HEK293T (cell line): ENCODE data around the gene FBLIM1.

ENCODE experiments used
- CTCF ChIA-PET: fragments of 350-600 bp; formaldehyde crosslinking; extraction: SDS; loops from one replicate; lab custom pipeline; 2021; ENCODE audit warnings: antibody characterized with exemption, inconsistent platforms; lab: Yijun Ruan, JAX
- POLR2A ChIA-PET: fragments of 350-600 bp; formaldehyde crosslinking; extraction: SDS; loops from one replicate; lab custom pipeline; 2020; ENCODE audit warnings: antibody characterized with exemption, inconsistent platforms; lab: Yijun Ruan, JAX
- DNase-seq: peaks from one replicate; pipeline ENCODE4 v3.0.0; 2012; ENCODE audit warnings: mixed read lengths; ENCODE audit errors: extremely low spot score
- ARNT ChIP-seq: fragments of 450-650 bp; IDR thresholded peaks from 2 replicates; pipeline ENCODE4 v1.6.1; 2017; ENCODE audit warnings: mild to moderate bottlenecking
- BHLHE40 ChIP-seq: fragments of 450-650 bp; IDR thresholded peaks from 2 replicates; pipeline ENCODE4 v1.6.1; 2016; ENCODE audit warnings: mild to moderate bottlenecking, moderate library complexity, borderline replicate concordance
- CTBP1 ChIP-seq: fragments of 450-650 bp; IDR thresholded peaks from 2 replicates; pipeline ENCODE4 v1.6.1; 2016; ENCODE audit warnings: borderline replicate concordance
- ELF4 ChIP-seq: fragments of 450-650 bp; IDR thresholded peaks from 2 replicates; pipeline ENCODE4 v1.6.1; 2017; ENCODE audit warnings: antibody characterized with exemption
- FOXA1 ChIP-seq: fragments of 450-650 bp; IDR thresholded peaks from 2 replicates; pipeline ENCODE4 v1.6.1; 2016; ENCODE audit warnings: mild to moderate bottlenecking
- FOXK2 ChIP-seq: fragments of 450-650 bp; IDR thresholded peaks from 2 replicates; pipeline ENCODE4 v1.6.1; 2016; ENCODE audit warnings: mild to moderate bottlenecking
- FOXM1 ChIP-seq: fragments of 450-650 bp; IDR thresholded peaks from 2 replicates; pipeline ENCODE4 v1.6.1; 2017; ENCODE audit warnings: mild to moderate bottlenecking, borderline replicate concordance
- HDGF ChIP-seq: fragments of 450-650 bp; IDR thresholded peaks from 2 replicates; pipeline ENCODE4 v1.6.1; 2017; ENCODE audit warnings: antibody characterized with exemption, borderline replicate concordance
- L3MBTL2 ChIP-seq: fragments of 450-650 bp; conservative IDR thresholded peaks from 2 replicates; pipeline ENCODE4 v1.6.1; 2016; ENCODE audit warnings: mild to moderate bottlenecking
- LEF1 ChIP-seq: fragments of 450-650 bp; IDR thresholded peaks from 2 replicates; pipeline ENCODE4 v1.6.1; 2017; ENCODE audit warnings: mild to moderate bottlenecking, borderline replicate concordance
- NFRKB ChIP-seq: fragments of 450-650 bp; IDR thresholded peaks from 2 replicates; pipeline ENCODE4 v1.6.1; 2016; ENCODE audit warnings: mild to moderate bottlenecking, moderate library complexity
- PKNOX1 ChIP-seq: fragments of 450-650 bp; IDR thresholded peaks from 2 replicates; pipeline ENCODE4 v1.6.1; 2016
- SP1 ChIP-seq: fragments of 450-650 bp; IDR thresholded peaks from 2 replicates; pipeline ENCODE4 v1.6.1; 2017
- SUZ12 ChIP-seq: fragments of 450-650 bp; IDR thresholded peaks from 2 replicates; pipeline ENCODE4 v1.6.1; 2016; ENCODE audit warnings: mild to moderate bottlenecking
- TARDBP ChIP-seq: fragments of 450-650 bp; IDR thresholded peaks from 2 replicates; pipeline ENCODE4 v1.6.1; 2016
- ZNF384 ChIP-seq: fragments of 450-650 bp; IDR thresholded peaks from 2 replicates; pipeline ENCODE4 v1.6.1; 2016

The FBLIM1 gene

GRCh38 chr1:15720861-15721260 is 37.7 kb upstream of the FBLIM1 start:
- TF ChIP-seq ARNT (no peak), SP1 (no peak), CTBP1 (no peak), FOXA1 (no peak), NFRKB (no peak), ELF4 (no peak), ZNF384 (no peak), HDGF (no peak), BHLHE40 (no peak), PKNOX1 (no peak)
- CTCF ChIA-PET: interaction anchor here (1.1 kb wide), 2 partner anchors 16 to 20 kb away, joined by 3 to 4 read pairs; no protein-coding TSS in a partner anchor
- POLR2A ChIA-PET: no interaction called here

GRCh38 chr1:15722411-15722810 is 36.2 kb upstream of the FBLIM1 start:
- POLR2A ChIA-PET: no interaction called here
- DNase-seq: no peak
- no peak for TF ChIP-seq NFRKB
- TF ChIP-seq L3MBTL2: no peak
- TF ChIP-seq ARNT: no peak
- TF ChIP-seq TARDBP: no peak
- TF ChIP-seq BHLHE40: no peak
- TF ChIP-seq ZNF384: no peak
- TF ChIP-seq LEF1: no peak
- no peak for TF ChIP-seq SUZ12
- TF ChIP-seq FOXK2: no peak
- no peak for TF ChIP-seq PKNOX1
- TF ChIP-seq ELF4: no peak
- no peak for TF ChIP-seq FOXM1
- no peak for TF ChIP-seq CTBP1
- TF ChIP-seq HDGF: no peak
- TF ChIP-seq FOXA1: no peak
- no peak for TF ChIP-seq SP1
- CTCF ChIA-PET: interaction anchor here (1.7 kb wide), 1 partner anchor 19 kb away, joined by 5 read pairs; no protein-coding TSS in a partner anchor

More at GRCh38 chr1:15720861-15721260, 37.7 kb upstream of the FBLIM1 start:
- DNase-seq: no peak

- POLR2A ChIA-PET: no interaction called here
- no peak for DNase-seq
- CTCF ChIA-PET: interaction anchor here (1.7 kb wide), 1 partner anchor 18 kb away, joined by 5 read pairs; no protein-coding TSS in a partner anchor
Observed at GRCh38 chr1:15722836-15723532, 35.6 kb upstream of the FBLIM1 start.

GRCh38 chr1:15723631-15724246 is 34.9 kb upstream of the FBLIM1 start:
- DNase-seq: no peak
- TF ChIP-seq CTBP1 (no peak), FOXK2 (no peak), FOXM1 (no peak), BHLHE40 (no peak), SUZ12 (no peak), L3MBTL2 (no peak), ARNT (no peak), LEF1 (no peak), ELF4 (no peak), NFRKB (no peak), FOXA1 (no peak), HDGF (no peak)
- POLR2A ChIA-PET: no interaction called here
- CTCF ChIA-PET: interaction anchor here (1.7 kb wide), 1 partner anchor 18 kb away, joined by 5 read pairs; no protein-coding TSS in a partner anchor

More at GRCh38 chr1:15722836-15723532, 35.6 kb upstream of the FBLIM1 start:
- TF ChIP-seq FOXA1 (no peak), HDGF (no peak), TARDBP (no peak), PKNOX1 (no peak), CTBP1 (no peak), SP1 (no peak), ARNT (no peak), BHLHE40 (no peak), ZNF384 (no peak), LEF1 (no peak), L3MBTL2 (no peak), NFRKB (no peak), ELF4 (no peak), SUZ12 (no peak), FOXK2 (no peak)

- no peak for DNase-seq
- TF ChIP-seq CTBP1: no peak
- CTCF ChIA-PET: no interaction called here
- POLR2A ChIA-PET: no interaction called here
Observed at GRCh38 chr1:15724949-15725880, 33.4 kb upstream of the FBLIM1 start.
